Measurements from ENCODE around the gene IRF2. TPM values are rescaled to one million over a fixed set of nuclear protein-coding genes. Genes with fewer than 3 reads are reported as not detected.

IRF2 gene
- total and polyA plus RNA-seq, 12 donors, result 19.0 to 93.1 (median 52.3) TPM

- Histone ChIP-seq H3K4me3 (no peak overlapping the region), H3K4me1 (replicated peaks in 1 of 2) (peaks cover 47 to 82% of the 10 kb centered on the region in 2 donors), H3K27me3 (no peaks in the 10 kb centered on the region), H3K9me3 (replicated peaks in 1 of 3) (no peaks in the 10 kb centered on the region), H3K36me3 (replicated peaks in 1 of 2) (no peaks in the 10 kb centered on the region), H3K27ac (peak overlapping the region in 3 of 5 donors; percentile 15 to 78 (median 67))
- no peak for DNase-seq
- 55 to 64% (median 60%) methylated on average over 8 of the region's 8 CpGs for WGBS, 4 donors
- intact Hi-C loops (cut with DNase I), result loop anchor here in 1 of 2 donors (10.0 kb wide), 1 partner anchor 46 kb away; no protein-coding TSS in a partner anchor
- TF ChIP-seq CTCF (IDR thresholded peaks at IDR 0.05) (no peak), POLR2A (IDR thresholded peaks at IDR 0.05) (no peak)
Observed at GRCh38 chr4:184450743-184451535, 23.4 kb downstream of the IRF2 start.

GRCh38 chr4:184450045-184450444, 24.3 kb downstream of the IRF2 start:
- Histone ChIP-seq H3K4me3 (no peak overlapping the region), H3K27ac (peak overlapping the region in 4 of 5 donors; percentile 67 to 84 (median 78)), H3K9me3 (replicated peaks in 1 of 3) (no peaks in the 10 kb centered on the region), H3K36me3 (replicated peaks in 1 of 2) (no peaks in the 10 kb centered on the region), H3K27me3 (no peaks in the 10 kb centered on the region), H3K4me1 (replicated peaks in 1 of 2) (peaks cover 54 to 89% of the 10 kb centered on the region in 2 donors)
- WGBS, 4 donors, result 23 to 43% (median 34%) methylated on average over 5 of the region's 5 CpGs
- intact Hi-C loops (cut with DNase I), result loop anchor here in 1 of 2 donors (10.0 kb wide), 1 partner anchor 45 kb away; no protein-coding TSS in a partner anchor
- DNase-seq, result no peak
- TF ChIP-seq POLR2A (IDR thresholded peaks at IDR 0.05) (no peak), CTCF (IDR thresholded peaks at IDR 0.05) (no peak)

- intact Hi-C loops (cut with DNase I), result no loop called here
- no peaks in the 10 kb centered on the region for H3K36me3 ChIP-seq (replicated peaks in 1 of 2)
- peak overlapping the region in 2 of 4 donors; percentile 5 to 48 for H3K4me3 ChIP-seq
- H3K4me1 ChIP-seq (replicated peaks in 1 of 2), result peaks cover 54 to 89% of the 10 kb centered on the region in 2 donors
- peak overlapping the region in 4 of 5 donors; percentile 67 to 84 (median 78) for H3K27ac ChIP-seq
- no peaks in the 10 kb centered on the region for H3K9me3 ChIP-seq (replicated peaks in 1 of 3)
- peak in 1 of 2 donors; percentile 25 for TF ChIP-seq POLR2A (IDR thresholded peaks at IDR 0.05)
- no peak for TF ChIP-seq CTCF (IDR thresholded peaks at IDR 0.05)
- 8 to 13% (median 10%) methylated on average over 8 to 10 of the region's 10 CpGs for WGBS, 4 donors
- H3K27me3 ChIP-seq, result no peaks in the 10 kb centered on the region
- DNase-seq, result peak; percentile 56 to 81 (median 73)
Observed at GRCh38 chr4:184448821-184449220, 25.5 kb downstream of the IRF2 start.

GRCh38 chr4:184448141-184448540, 26.2 kb downstream of the IRF2 start:
- peaks cover 47 to 83% of the 10 kb centered on the region in 2 donors for H3K4me1 ChIP-seq (replicated peaks in 1 of 2)
- H3K36me3 ChIP-seq (replicated peaks in 1 of 2), result no peaks in the 10 kb centered on the region
- H3K27ac ChIP-seq, result peak overlapping the region in 4 of 5 donors; percentile 67 to 84 (median 78)
- TF ChIP-seq CTCF (IDR thresholded peaks at IDR 0.05) (no peak), POLR2A (IDR thresholded peaks at IDR 0.05) (no peak)
- 59 to 66% (median 61%) methylated on average over 11 of the region's 11 CpGs for WGBS, 4 donors
- no peaks in the 10 kb centered on the region for H3K9me3 ChIP-seq (replicated peaks in 1 of 3)
- DNase-seq, result no peak
- intact Hi-C loops (cut with DNase I), result no loop called here
- H3K27me3 ChIP-seq, result no peaks in the 10 kb centered on the region
- H3K4me3 ChIP-seq, result peak overlapping the region in 1 of 4 donors; percentile 48

Measured in adrenal gland (tissue), 12 donors.